ENCODE data around the gene MOCS3. TPM values are rescaled to one million over a fixed set of nuclear protein-coding genes. Genes with fewer than 3 reads are reported as not detected.

The MOCS3 gene
- total and polyA plus RNA-seq, 2 of the 13 experiments (the other 11 are each of a cell fraction or from before 2014, with no cell fraction given): 3.7 to 8.4 TPM

DNA sequence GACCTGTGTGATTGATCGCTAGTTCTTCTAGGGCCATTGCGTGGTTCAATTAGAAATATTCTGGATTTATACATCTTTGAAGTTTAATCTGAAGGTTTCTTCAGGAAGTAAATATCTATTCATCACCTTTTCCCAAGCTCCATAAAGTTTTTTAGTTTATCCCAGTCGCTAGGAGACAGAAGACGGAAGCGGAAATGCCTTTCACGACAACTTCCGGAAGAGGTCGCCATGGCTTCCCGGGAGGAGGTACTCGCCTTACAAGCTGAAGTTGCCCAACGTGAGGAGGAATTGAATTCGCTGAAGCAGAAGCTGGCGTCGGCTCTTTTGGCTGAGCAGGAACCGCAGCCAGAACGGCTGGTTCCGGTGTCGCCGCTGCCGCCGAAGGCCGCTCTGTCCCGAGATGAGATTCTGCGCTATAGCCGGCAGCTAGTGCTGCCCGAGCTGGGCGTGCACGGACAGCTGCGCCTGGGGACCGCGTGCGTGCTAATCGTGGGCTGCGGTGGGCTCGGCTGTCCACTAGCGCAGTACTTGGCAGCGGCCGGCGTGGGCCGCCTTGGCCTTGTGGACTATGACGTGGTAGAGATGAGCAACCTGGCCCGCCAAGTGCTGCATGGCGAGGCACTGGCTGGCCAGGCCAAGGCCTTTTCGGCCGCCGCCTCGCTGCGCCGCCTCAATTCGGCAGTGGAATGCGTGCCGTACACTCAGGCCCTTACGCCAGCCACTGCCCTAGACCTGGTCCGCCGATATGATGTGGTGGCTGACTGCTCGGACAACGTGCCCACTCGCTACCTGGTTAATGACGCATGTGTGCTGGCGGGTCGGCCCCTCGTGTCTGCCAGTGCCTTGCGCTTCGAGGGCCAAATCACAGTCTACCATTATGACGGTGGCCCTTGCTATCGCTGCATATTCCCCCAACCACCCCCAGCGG is at the start of gene MOCS3 (continued):
- TF ChIP-seq, protein P1, sequence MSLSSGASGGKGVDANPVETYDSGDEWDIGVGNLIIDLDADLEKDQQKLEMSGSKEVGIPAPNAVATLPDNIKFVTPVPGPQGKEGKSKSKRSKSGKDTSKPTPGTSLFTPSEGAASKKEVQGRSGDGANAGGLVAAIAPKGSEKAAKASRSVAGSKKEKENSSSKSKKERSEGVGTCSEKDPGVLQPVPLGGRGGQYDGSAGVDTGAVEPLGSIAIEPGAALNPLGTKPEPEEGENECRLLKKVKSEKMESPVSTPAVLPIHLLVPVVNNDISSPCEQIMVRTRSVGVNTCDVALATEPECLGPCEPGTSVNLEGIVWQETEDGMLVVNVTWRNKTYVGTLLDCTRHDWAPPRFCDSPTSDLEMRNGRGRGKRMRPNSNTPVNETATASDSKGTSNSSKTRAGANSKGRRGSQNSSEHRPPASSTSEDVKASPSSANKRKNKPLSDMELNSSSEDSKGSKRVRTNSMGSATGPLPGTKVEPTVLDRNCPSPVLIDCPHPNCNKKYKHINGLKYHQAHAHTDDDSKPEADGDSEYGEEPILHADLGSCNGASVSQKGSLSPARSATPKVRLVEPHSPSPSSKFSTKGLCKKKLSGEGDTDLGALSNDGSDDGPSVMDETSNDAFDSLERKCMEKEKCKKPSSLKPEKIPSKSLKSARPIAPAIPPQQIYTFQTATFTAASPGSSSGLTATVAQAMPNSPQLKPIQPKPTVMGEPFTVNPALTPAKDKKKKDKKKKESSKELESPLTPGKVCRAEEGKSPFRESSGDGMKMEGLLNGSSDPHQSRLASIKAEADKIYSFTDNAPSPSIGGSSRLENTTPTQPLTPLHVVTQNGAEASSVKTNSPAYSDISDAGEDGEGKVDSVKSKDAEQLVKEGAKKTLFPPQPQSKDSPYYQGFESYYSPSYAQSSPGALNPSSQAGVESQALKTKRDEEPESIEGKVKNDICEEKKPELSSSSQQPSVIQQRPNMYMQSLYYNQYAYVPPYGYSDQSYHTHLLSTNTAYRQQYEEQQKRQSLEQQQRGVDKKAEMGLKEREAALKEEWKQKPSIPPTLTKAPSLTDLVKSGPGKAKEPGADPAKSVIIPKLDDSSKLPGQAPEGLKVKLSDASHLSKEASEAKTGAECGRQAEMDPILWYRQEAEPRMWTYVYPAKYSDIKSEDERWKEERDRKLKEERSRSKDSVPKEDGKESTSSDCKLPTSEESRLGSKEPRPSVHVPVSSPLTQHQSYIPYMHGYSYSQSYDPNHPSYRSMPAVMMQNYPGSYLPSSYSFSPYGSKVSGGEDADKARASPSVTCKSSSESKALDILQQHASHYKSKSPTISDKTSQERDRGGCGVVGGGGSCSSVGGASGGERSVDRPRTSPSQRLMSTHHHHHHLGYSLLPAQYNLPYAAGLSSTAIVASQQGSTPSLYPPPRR (CRISPR knock-in tag; IDR thresholded peaks at IDR 0.05; ENCODE audit: borderline replicate concordance): no peak
- TF ChIP-seq HES4 (CRISPR knock-in tag; IDR thresholded peaks at IDR 0.05; ENCODE audit: borderline replicate concordance) (peak; percentile 21; the same call in 1 of the 2 replicates), RAD21 (CRISPR knock-in tag; IDR thresholded peaks at IDR 0.05) (0 out of 2 replicates have a peak, but pooled peaks have one; percentile 42), ISX (CRISPR knock-in tag; conservative IDR thresholded peaks at IDR 0.05) (peak; percentile 92; the same call in 1 of the 2 replicates), EHMT2 (IDR thresholded peaks at IDR 0.05; ENCODE audit: borderline replicate concordance, low read depth, low read length) (no peak; the same call in 1 of the 2 replicates), GZF1 (CRISPR knock-in tag; IDR thresholded peaks at IDR 0.05) (no peak), MTF2 (CRISPR knock-in tag; IDR thresholded peaks at IDR 0.05; ENCODE audit: borderline replicate concordance) (peak; percentile 76; the same call in 1 of the 2 replicates), RCOR2 (CRISPR knock-in tag; IDR thresholded peaks at IDR 0.05) (no peak), KLF15 (CRISPR knock-in tag; IDR thresholded peaks at IDR 0.05; ENCODE audit: borderline replicate concordance) (no peak; the same call in none of the 2 replicates), U2AF2 (IDR thresholded peaks at IDR 0.05; ENCODE audit: low read depth, low read length) (0 out of 2 replicates have a peak, but pooled peaks have one; percentile 61), SSRP1 (CRISPR knock-in tag; IDR thresholded peaks at IDR 0.05) (no peak), ONECUT2 (CRISPR knock-in tag; IDR thresholded peaks at IDR 0.05) (peak; percentile 54; the same call in 1 of the 2 replicates), ZIK1 (CRISPR knock-in tag; IDR thresholded peaks at IDR 0.05; ENCODE audit: borderline replicate concordance, low read depth) (no peak), NFIB (CRISPR knock-in tag; IDR thresholded peaks at IDR 0.05; ENCODE audit: borderline replicate concordance) (no peak), ZNF737 (CRISPR knock-in tag; IDR thresholded peaks at IDR 0.05; ENCODE audit: borderline replicate concordance) (no peak), MIER2 (CRISPR knock-in tag; IDR thresholded peaks at IDR 0.05) (no peak), ZBTB42 (CRISPR knock-in tag; IDR thresholded peaks at IDR 0.05) (no peak; the same call in 1 of the 2 replicates), ZC3H13 (CRISPR knock-in tag; IDR thresholded peaks at IDR 0.05) (no peak), RFXANK (CRISPR knock-in tag; IDR thresholded peaks at IDR 0.05) (no peak)
- TF ChIP-seq, protein P2, sequence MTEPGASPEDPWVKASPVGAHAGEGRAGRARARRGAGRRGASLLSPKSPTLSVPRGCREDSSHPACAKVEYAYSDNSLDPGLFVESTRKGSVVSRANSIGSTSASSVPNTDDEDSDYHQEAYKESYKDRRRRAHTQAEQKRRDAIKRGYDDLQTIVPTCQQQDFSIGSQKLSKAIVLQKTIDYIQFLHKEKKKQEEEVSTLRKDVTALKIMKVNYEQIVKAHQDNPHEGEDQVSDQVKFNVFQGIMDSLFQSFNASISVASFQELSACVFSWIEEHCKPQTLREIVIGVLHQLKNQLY (CRISPR knock-in tag; IDR thresholded peaks at IDR 0.05): no peak
- TF ChIP-seq, protein P3, sequence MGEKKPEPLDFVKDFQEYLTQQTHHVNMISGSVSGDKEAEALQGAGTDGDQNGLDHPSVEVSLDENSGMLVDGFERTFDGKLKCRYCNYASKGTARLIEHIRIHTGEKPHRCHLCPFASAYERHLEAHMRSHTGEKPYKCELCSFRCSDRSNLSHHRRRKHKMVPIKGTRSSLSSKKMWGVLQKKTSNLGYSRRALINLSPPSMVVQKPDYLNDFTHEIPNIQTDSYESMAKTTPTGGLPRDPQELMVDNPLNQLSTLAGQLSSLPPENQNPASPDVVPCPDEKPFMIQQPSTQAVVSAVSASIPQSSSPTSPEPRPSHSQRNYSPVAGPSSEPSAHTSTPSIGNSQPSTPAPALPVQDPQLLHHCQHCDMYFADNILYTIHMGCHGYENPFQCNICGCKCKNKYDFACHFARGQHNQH (CRISPR knock-in tag; IDR thresholded peaks at IDR 0.05): no peak; the same call in 1 of the 2 replicates
- TF ChIP-seq, protein P4, sequence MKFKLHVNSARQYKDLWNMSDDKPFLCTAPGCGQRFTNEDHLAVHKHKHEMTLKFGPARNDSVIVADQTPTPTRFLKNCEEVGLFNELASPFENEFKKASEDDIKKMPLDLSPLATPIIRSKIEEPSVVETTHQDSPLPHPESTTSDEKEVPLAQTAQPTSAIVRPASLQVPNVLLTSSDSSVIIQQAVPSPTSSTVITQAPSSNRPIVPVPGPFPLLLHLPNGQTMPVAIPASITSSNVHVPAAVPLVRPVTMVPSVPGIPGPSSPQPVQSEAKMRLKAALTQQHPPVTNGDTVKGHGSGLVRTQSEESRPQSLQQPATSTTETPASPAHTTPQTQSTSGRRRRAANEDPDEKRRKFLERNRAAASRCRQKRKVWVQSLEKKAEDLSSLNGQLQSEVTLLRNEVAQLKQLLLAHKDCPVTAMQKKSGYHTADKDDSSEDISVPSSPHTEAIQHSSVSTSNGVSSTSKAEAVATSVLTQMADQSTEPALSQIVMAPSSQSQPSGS (CRISPR knock-in tag; IDR thresholded peaks at IDR 0.05): no peak

Measured in HepG2 (cell line).